ES-I3 (cell line): ENCODE results near the gene TDP1.

Source experiments
- H3K36me3 ChIP-seq: 2 replicates; pipeline ENCODE4 v1.6.1; 2013; ENCODE audit warnings: mild to moderate bottlenecking, low read length, control low read depth, moderate library complexity; ENCODE audit not compliant: insufficient read depth
- H3K4me1 ChIP-seq: 2 replicates; pipeline ENCODE4 v1.6.1; 2013; ENCODE audit warnings: mild to moderate bottlenecking, control low read depth, low read length; ENCODE audit not compliant: insufficient read depth
- H3K9ac ChIP-seq: 2 replicates; pipeline ENCODE4 v1.6.1; 2013; ENCODE audit warnings: low read depth, mild to moderate bottlenecking, low read length, moderate library complexity
- H3K9me3 ChIP-seq: 2 replicates; pipeline ENCODE4 v1.6.1; 2013; ENCODE audit warnings: mild to moderate bottlenecking, low read length, moderate library complexity; ENCODE audit not compliant: control insufficient read depth, insufficient read depth

Gene TDP1

GRCh38 chr14:89957376-89957775 lies 1.6 kb downstream of the TDP1 start:
- peaks cover 20% of the 10 kb centered on the region for H3K4me1 ChIP-seq
- no peaks in the 10 kb centered on the region for H3K9me3 ChIP-seq
- H3K9ac ChIP-seq: no peak overlapping the region; the same call in 1 of the 2 replicates
- no peaks in the 10 kb centered on the region for H3K36me3 ChIP-seq

- H3K36me3 ChIP-seq: 0 out of 2 replicates have a peak, but pooled peaks cover under 1% of the 10 kb centered on the region
- no peak overlapping the region for H3K9ac ChIP-seq
- H3K9me3 ChIP-seq: no peaks in the 10 kb centered on the region
- peaks cover 20% of the 10 kb centered on the region for H3K4me1 ChIP-seq
These were observed 2.1 kb downstream of the TDP1 start for GRCh38 chr14:89957791-89958190.

- Histone ChIP-seq H3K9me3 (no peaks in the 10 kb centered on the region), H3K36me3 (peaks cover 4% of the 10 kb centered on the region; the same call in 1 of the 2 replicates), H3K4me1 (peaks cover 18% of the 10 kb centered on the region), H3K9ac (no peak overlapping the region)
These were observed 3.2 kb downstream of the TDP1 start for GRCh38 chr14:89958966-89959365.

- H3K9me3 ChIP-seq: no peaks in the 10 kb centered on the region
- peaks cover 4% of the 10 kb centered on the region; the same call in 1 of the 2 replicates for H3K36me3 ChIP-seq
- peaks cover 18% of the 10 kb centered on the region for H3K4me1 ChIP-seq
- H3K9ac ChIP-seq: no peak overlapping the region
These were observed 4.2 kb downstream of the TDP1 start for GRCh38 chr14:89959853-89960445.

- peaks cover 18% of the 10 kb centered on the region for H3K4me1 ChIP-seq
- no peak overlapping the region for H3K9ac ChIP-seq
- H3K36me3 ChIP-seq: peaks cover 4% of the 10 kb centered on the region; the same call in 1 of the 2 replicates
- H3K9me3 ChIP-seq: no peaks in the 10 kb centered on the region
These were observed 5.2 kb downstream of the TDP1 start for GRCh38 chr14:89960914-89961313.

GRCh38 chr14:89963288-89963978 lies 7.7 kb downstream of the TDP1 start:
- Histone ChIP-seq H3K9ac (no peak overlapping the region), H3K4me1 (peaks cover 9% of the 10 kb centered on the region; the same call in 1 of the 2 replicates), H3K9me3 (no peaks in the 10 kb centered on the region), H3K36me3 (peaks cover 8% of the 10 kb centered on the region)

- peaks cover 10% of the 10 kb centered on the region for H3K36me3 ChIP-seq
- H3K9ac ChIP-seq: no peak overlapping the region
- H3K4me1 ChIP-seq: no peaks in the 10 kb centered on the region
- no peaks in the 10 kb centered on the region for H3K9me3 ChIP-seq
These were observed 10.1 kb downstream of the TDP1 start for GRCh38 chr14:89965839-89966238.

GRCh38 chr14:89973234-89973823 lies 17.6 kb downstream of the TDP1 start:
- no peaks in the 10 kb centered on the region for H3K4me1 ChIP-seq
- peaks cover 11% of the 10 kb centered on the region for H3K36me3 ChIP-seq
- no peaks in the 10 kb centered on the region for H3K9me3 ChIP-seq
- H3K9ac ChIP-seq: no peak overlapping the region

- H3K4me1 ChIP-seq: no peaks in the 10 kb centered on the region
- peaks cover 18% of the 10 kb centered on the region for H3K36me3 ChIP-seq
These were observed 21.9 kb downstream of the TDP1 start for GRCh38 chr14:89977668-89978067.

GRCh38 chr14:89978656-89979055 lies 22.9 kb downstream of the TDP1 start:
- Histone ChIP-seq H3K36me3 (peaks cover 15% of the 10 kb centered on the region), H3K9me3 (no peaks in the 10 kb centered on the region), H3K4me1 (no peaks in the 10 kb centered on the region), H3K9ac (no peak overlapping the region)

More at GRCh38 chr14:89977668-89978067, 21.9 kb downstream of the TDP1 start:
- H3K9ac ChIP-seq: no peak overlapping the region
- H3K9me3 ChIP-seq: no peaks in the 10 kb centered on the region

GRCh38 chr14:89983375-89983774 lies 27.6 kb downstream of the TDP1 start:
- peaks cover 17% of the 10 kb centered on the region for H3K36me3 ChIP-seq
- no peaks in the 10 kb centered on the region for H3K9me3 ChIP-seq
- H3K9ac ChIP-seq: no peak overlapping the region
- peaks cover 19% of the 10 kb centered on the region for H3K4me1 ChIP-seq

- Histone ChIP-seq H3K36me3 (peaks cover 9% of the 10 kb centered on the region), H3K9ac (no peak overlapping the region), H3K4me1 (peaks cover 21% of the 10 kb centered on the region), H3K9me3 (no peaks in the 10 kb centered on the region)
These were observed 30.9 kb downstream of the TDP1 start for GRCh38 chr14:89986462-89987160.

GRCh38 chr14:89987161-89987475 lies 31.4 kb downstream of the TDP1 start:
- Histone ChIP-seq H3K4me1 (peaks cover 21% of the 10 kb centered on the region), H3K9ac (no peak overlapping the region), H3K9me3 (no peaks in the 10 kb centered on the region), H3K36me3 (peaks cover 9% of the 10 kb centered on the region)

GRCh38 chr14:89988787-89989186 lies 33.1 kb downstream of the TDP1 start:
- Histone ChIP-seq H3K9me3 (no peaks in the 10 kb centered on the region), H3K36me3 (peaks cover 9% of the 10 kb centered on the region), H3K9ac (no peak overlapping the region), H3K4me1 (peaks cover 21% of the 10 kb centered on the region)
